ENCODE measurements around the gene BCL11B. TPM values are rescaled to one million over a fixed set of nuclear protein-coding genes. Genes with fewer than 3 reads are reported as not detected.
A peak's percentile ranks its signal among the peaks of the same experiment; 100 is the strongest.

Gene BCL11B
- 10.6 TPM for polyA plus RNA-seq (2012; ENCODE audit: insufficient read depth, insufficient read length)

- peak within 1 kb of the TSS; percentile 84 for H3K4me3 ChIP-seq (ENCODE audit: low read length)
- peak; percentile 99 for DNase-seq (ENCODE audit: low read depth, low spot score)
Measured at GRCh38 chr14:99271951-99272631, at the start of gene BCL11B. Gene BCL11B (minus strand): TSS chr14:99272197. CDS start chr14:99271218, 979 bp downstream.

- no peak for DNase-seq (ENCODE audit: low read depth, low spot score)
- H3K4me3 ChIP-seq (ENCODE audit: low read length), result no peak overlapping the region
Measured at GRCh38 chr14:99321236-99321925, 49.4 kb upstream of the BCL11B start.

GRCh38 chr14:99320621-99321235, 48.7 kb upstream of the BCL11B start:
- DNase-seq (ENCODE audit: low read depth, low spot score), result no peak
- no peak overlapping the region for H3K4me3 ChIP-seq (ENCODE audit: low read length)

- no peak overlapping the region for H3K4me3 ChIP-seq (ENCODE audit: low read length)
- peak; percentile 47 for DNase-seq (ENCODE audit: low read depth, low spot score)
Measured at GRCh38 chr14:99320105-99320572, 48.1 kb upstream of the BCL11B start.

- no peak for DNase-seq (ENCODE audit: low read depth, low spot score)
- H3K4me3 ChIP-seq (ENCODE audit: low read length), result no peak overlapping the region
Measured at GRCh38 chr14:99318959-99319295, 46.9 kb upstream of the BCL11B start.

GRCh38 chr14:99318091-99318958, 46.3 kb upstream of the BCL11B start:
- DNase-seq (ENCODE audit: low read depth, low spot score), result no peak
- H3K4me3 ChIP-seq (ENCODE audit: low read length), result no peak overlapping the region

GRCh38 chr14:99317231-99318090, 45.5 kb upstream of the BCL11B start:
- DNase-seq (ENCODE audit: low read depth, low spot score), result no peak
- no peak overlapping the region for H3K4me3 ChIP-seq (ENCODE audit: low read length)

- H3K4me3 ChIP-seq (ENCODE audit: low read length), result no peak overlapping the region
- DNase-seq (ENCODE audit: low read depth, low spot score), result no peak
Measured at GRCh38 chr14:99316281-99317163, 44.5 kb upstream of the BCL11B start.

GRCh38 chr14:99315197-99315596, 43.2 kb upstream of the BCL11B start:
- no peak overlapping the region for H3K4me3 ChIP-seq (ENCODE audit: low read length)

GRCh38 chr14:99314623-99315022, 42.6 kb upstream of the BCL11B start:
- no peak overlapping the region for H3K4me3 ChIP-seq (ENCODE audit: low read length)
- no peak for DNase-seq (ENCODE audit: low read depth, low spot score)

More at GRCh38 chr14:99315197-99315596, 43.2 kb upstream of the BCL11B start:
- DNase-seq (ENCODE audit: low read depth, low spot score), result no peak

- no peak for DNase-seq (ENCODE audit: low read depth, low spot score)
- no peak overlapping the region for H3K4me3 ChIP-seq (ENCODE audit: low read length)
Measured at GRCh38 chr14:99313234-99313633, 41.2 kb upstream of the BCL11B start.

- no peak overlapping the region for H3K4me3 ChIP-seq (ENCODE audit: low read length)
- DNase-seq (ENCODE audit: low read depth, low spot score), result no peak
Measured at GRCh38 chr14:99312106-99312505, 40.1 kb upstream of the BCL11B start.

- DNase-seq (ENCODE audit: low read depth, low spot score), result no peak
- no peak overlapping the region for H3K4me3 ChIP-seq (ENCODE audit: low read length)
Measured at GRCh38 chr14:99309220-99309766, 37.3 kb upstream of the BCL11B start.

GRCh38 chr14:99304208-99304607, 32.2 kb upstream of the BCL11B start:
- no peak overlapping the region for H3K4me3 ChIP-seq (ENCODE audit: low read length)
- DNase-seq (ENCODE audit: low read depth, low spot score), result no peak

- no peak for DNase-seq (ENCODE audit: low read depth, low spot score)
- no peak overlapping the region for H3K4me3 ChIP-seq (ENCODE audit: low read length)
Measured at GRCh38 chr14:99300190-99300589, 28.2 kb upstream of the BCL11B start.

GRCh38 chr14:99296517-99296916, 24.5 kb upstream of the BCL11B start:
- no peak overlapping the region for H3K4me3 ChIP-seq (ENCODE audit: low read length)
- DNase-seq (ENCODE audit: low read depth, low spot score), result no peak

Data from Jurkat, Clone E6-1 (cell line).